Ammon's horn (tissue), 1 donor: ENCODE results near the gene ASB11.
"Not testable (repeated sequence)": the region's sequence is repeated elsewhere in the genome, so short reads cannot be mapped to it uniquely, and the experiment has no call there.

Experiments
- DNase-seq: peaks from one replicate; pipeline ENCODE4 v3.0.0-alpha.2; 2016; ENCODE audit warnings: low spot score

Gene ASB11

GRCh38 chrX:15305899-15306298 is 9.5 kb downstream of the ASB11 start:
- DNase-seq: not testable (repeated sequence)

- peak; percentile 32 for DNase-seq
These were observed 13.5 kb downstream of the ASB11 start for GRCh38 chrX:15301924-15302323.

GRCh38 chrX:15299941-15300851 is 15.2 kb downstream of the ASB11 start:
- peak; percentile 29 for DNase-seq

- DNase-seq: no peak
These were observed 16.7 kb downstream of the ASB11 start for GRCh38 chrX:15298780-15299179.

- DNase-seq: no peak
These were observed 17.2 kb downstream of the ASB11 start for GRCh38 chrX:15298201-15298600.

- DNase-seq: no peak
These were observed 22.0 kb downstream of the ASB11 start for GRCh38 chrX:15293451-15293850.

GRCh38 chrX:15292861-15293260 is 22.6 kb downstream of the ASB11 start:
- DNase-seq: no peak

GRCh38 chrX:15277604-15278003 is 37.8 kb downstream of the ASB11 start:
- no peak for DNase-seq

- DNase-seq: no peak
These were observed 40.5 kb downstream of the ASB11 start for GRCh38 chrX:15274946-15275345.

- DNase-seq: not testable (repeated sequence)
These were observed 42.2 kb downstream of the ASB11 start for GRCh38 chrX:15273275-15273674.

GRCh38 chrX:15271757-15272156 is 43.7 kb downstream of the ASB11 start:
- DNase-seq: no peak

- DNase-seq: peak; percentile 8
These were observed 45.6 kb downstream of the ASB11 start, which contains the start of gene ASB9 for GRCh38 chrX:15269618-15270521. ASB9 (minus strand) TSS chrX:15270083; CDS start chrX:15269874, 209 bp downstream.

- no peak for DNase-seq
These were observed 46.3 kb downstream of the ASB11 start for GRCh38 chrX:15269120-15269519.

- DNase-seq: no peak
These were observed 60.6 kb downstream of the ASB11 start for GRCh38 chrX:15254852-15255251.

GRCh38 chrX:15245896-15246295 is 69.5 kb downstream of the ASB11 start:
- DNase-seq: peak; percentile 2

GRCh38 chrX:15244421-15244820 is 71.0 kb downstream of the ASB11 start:
- no peak for DNase-seq

- peak; percentile 58 for DNase-seq
These were observed 72.4 kb downstream of the ASB11 start for GRCh38 chrX:15242899-15243555.

GRCh38 chrX:15241301-15241700 is 74.1 kb downstream of the ASB11 start:
- no peak for DNase-seq

- no peak for DNase-seq
These were observed 75.0 kb downstream of the ASB11 start for GRCh38 chrX:15240414-15240813.

GRCh38 chrX:15236146-15236545 is 79.3 kb downstream of the ASB11 start:
- DNase-seq: no peak

- DNase-seq: no peak
These were observed 80.4 kb downstream of the ASB11 start for GRCh38 chrX:15235001-15235400.

- no peak for DNase-seq
These were observed 81.9 kb downstream of the ASB11 start for GRCh38 chrX:15233416-15234015.
